ENCODE results near the gene DCTPP1. TPM values are rescaled to one million over a fixed set of nuclear protein-coding genes. Genes with fewer than 3 reads are reported as not detected.

DCTPP1 gene
- polyA plus RNA-seq, 2 of the 4 experiments (the other 2 are of a cell fraction): 105 to 121 TPM

GRCh38 chr16:30407804-30408534 is 21.9 kb downstream of the DCTPP1 start:
- H3K4me3 ChIP-seq: peak overlapping the region; percentile 62
- peaks cover 23% of the 10 kb centered on the region for H3K4me1 ChIP-seq
- TF ChIP-seq RCOR1 (IDR thresholded peaks at IDR 0.05; ENCODE audit: low read depth, low read length): no peak
- TF ChIP-seq SMC3 (IDR thresholded peaks at IDR 0.05): no peak
- TF ChIP-seq HDAC2 (IDR thresholded peaks at IDR 0.05): no peak
- no peak for TF ChIP-seq ESRRA (IDR thresholded peaks at IDR 0.05; ENCODE audit: borderline replicate concordance, low read length)
- TF ChIP-seq CHD2 (IDR thresholded peaks at IDR 0.05; ENCODE audit: low read length, partially characterized antibody): no peak
- TF ChIP-seq RFX5 (IDR thresholded peaks at IDR 0.05): no peak
- no peak for TF ChIP-seq KDM5A (IDR thresholded peaks at IDR 0.05)
- TF ChIP-seq RARB (CRISPR knock-in tag; IDR thresholded peaks at IDR 0.05): no peak
- TF ChIP-seq HOXB5 (CRISPR knock-in tag; IDR thresholded peaks at IDR 0.05): no peak
- CTCF ChIA-PET: interaction anchor here (0.7 to 7.5 kb wide), 15 partner anchors 10 to 316 kb away, joined by 3 to 149 read pairs (median 6); partner anchors contain the start of genes CD2BP2, DCTPP1, GDPD3 and SEPTIN1
- WGBS (ENCODE audit: missing lambda C conversion rate): 36% methylated on average over 6 of the region's 19 CpGs
- DNase-seq (ENCODE audit: low read depth in 1 of 2, low spot score in 1 of 2) (no peak), ATAC-seq (peak; percentile 9 to 41; a peak in 5 of 6 replicates), FAIRE-seq (no peak)
- no peaks in the 10 kb centered on the region for H3K9me3 ChIP-seq
- H3K4me2 ChIP-seq: peak overlapping the region; percentile 94
- POLR2A ChIA-PET: interaction anchor here (0.7 to 2.1 kb wide), 9 partner anchors 8 to 208 kb away, joined by 3 to 16 read pairs (median 6); partner anchors contain the start of genes DCTPP1 and ZNF48
- H3K27ac ChIP-seq: peak overlapping the region; percentile 80 to 92

GRCh38 chr16:30407102-30407803 is 22.6 kb downstream of the DCTPP1 start, which contains the start of gene ZNF771:
TSS of gene ZNF771 (plus strand) at chr16:30407606. CDS start at chr16:30408054, 448 bp downstream.
- ChIA-PET CTCF (interaction anchor here (0.7 to 7.5 kb wide), 9 partner anchors 10 to 294 kb away, joined by 3 to 149 read pairs (median 4); partner anchors contain the start of genes CD2BP2, DCTPP1, GDPD3 and ZNF48), POLR2A (interaction anchor here (0.7 to 2.1 kb wide), 8 partner anchors 9 to 209 kb away, joined by 3 to 16 read pairs (median 7); partner anchors contain the start of genes DCTPP1 and ZNF48)
- Histone ChIP-seq H3K4me1 (peaks cover 20% of the 10 kb centered on the region), H3K9me3 (no peaks in the 10 kb centered on the region), H3K4me2 (peak within 1 kb of the TSS; percentile 94), H3K27ac (peak within 1 kb of the TSS; percentile 80 to 92), H3K4me3 (peak within 1 kb of the TSS; percentile 62)
- under 1% methylated on average over 23 of the region's 65 CpGs for WGBS (ENCODE audit: missing lambda C conversion rate)
- ATAC-seq: peak; percentile 88 to 92
- FAIRE-seq: no peak
- DNase-seq (ENCODE audit: low read depth in 1 of 2, low spot score in 1 of 2): peak; percentile 83 to 90
- TF ChIP-seq TFCP2L1 (CRISPR knock-in tag; IDR thresholded peaks at IDR 0.05) (no peak), POLR2AphosphoS2 (conservative IDR thresholded peaks at IDR 0.05; ENCODE audit: low read length) (no peak), PHF8 (IDR thresholded peaks at IDR 0.05; ENCODE audit: borderline replicate concordance, low read depth) (peak; percentile 85), CTCF (IDR thresholded peaks at IDR 0.05) (no peak), CBX8 (IDR thresholded peaks at IDR 0.05) (no peak), MAZ (IDR thresholded peaks at IDR 0.05; ENCODE audit: borderline replicate concordance, low read depth, low read length) (no peak), KDM1A (IDR thresholded peaks at IDR 0.05; ENCODE audit: low read depth) (no peak), RARB (CRISPR knock-in tag; IDR thresholded peaks at IDR 0.05) (no peak), CEBPB (IDR thresholded peaks at IDR 0.05) (no peak), FOXS1 (CRISPR knock-in tag; IDR thresholded peaks at IDR 0.05) (no peak), MAFK (IDR thresholded peaks at IDR 0.05; ENCODE audit: partially characterized antibody) (peak; percentile 3), MYC (IDR thresholded peaks at IDR 0.05; ENCODE audit: borderline replicate concordance, low read length) (peak; percentile 89; the same call in 1 of the 2 replicates), ZSCAN20 (CRISPR knock-in tag; IDR thresholded peaks at IDR 0.05) (no peak), POLR2A (IDR thresholded peaks at IDR 0.05; ENCODE audit: low read length) (peak; percentile 69), ZC3H11A (IDR thresholded peaks at IDR 0.05) (no peak), ESRRA (IDR thresholded peaks at IDR 0.05; ENCODE audit: borderline replicate concordance, low read length) (no peak), HES2 (IDR thresholded peaks at IDR 0.05) (no peak), CHD2 (IDR thresholded peaks at IDR 0.05; ENCODE audit: low read length, partially characterized antibody) (no peak), MAX (IDR thresholded peaks at IDR 0.05) (peak; percentile 98), HEYL (CRISPR knock-in tag; IDR thresholded peaks at IDR 0.05) (no peak), EP300 (IDR thresholded peaks at IDR 0.05) (no peak), NPAS2 (CRISPR knock-in tag; IDR thresholded peaks at IDR 0.05; ENCODE audit: borderline replicate concordance) (no peak), ZNF302 (CRISPR knock-in tag; IDR thresholded peaks at IDR 0.05) (no peak), KDM5A (IDR thresholded peaks at IDR 0.05) (no peak), CHD4 (IDR thresholded peaks at IDR 0.05; ENCODE audit: borderline replicate concordance) (no peak), HOXB13 (CRISPR knock-in tag; IDR thresholded peaks at IDR 0.05; ENCODE audit: low read depth) (no peak), JUNB (IDR thresholded peaks at IDR 0.05) (no peak), RCOR1 (IDR thresholded peaks at IDR 0.05; ENCODE audit: low read depth, low read length) (no peak), TP53 (CRISPR knock-in tag; IDR thresholded peaks at IDR 0.05) (peak; percentile 18; the same call in 1 of the 2 replicates), GATA3 (IDR thresholded peaks at IDR 0.05; ENCODE audit: borderline replicate concordance) (no peak), USF2 (IDR thresholded peaks at IDR 0.05) (peak; percentile 82)

All from A549 (cell line).